ENCODE measurements around the gene RAD21L1. TPM values are rescaled to one million over a fixed set of nuclear protein-coding genes. Genes with fewer than 3 reads are reported as not detected.

The RAD21L1 gene
- total and polyA plus RNA-seq, 10 donors = not detected

- Histone ChIP-seq H3K27me3 (replicated peaks in 1 of 7) (no peaks in the 10 kb centered on the region), H3K36me3 (no peaks in the 10 kb centered on the region), H3K4me1 (no peaks in the 10 kb centered on the region), H3K4me3 (no peak overlapping the region), H3K27ac (no peak overlapping the region), H3K9me3 (no peaks in the 10 kb centered on the region)
- TF ChIP-seq CTCF (IDR thresholded peaks at IDR 0.05 in 8 of 11, conservative IDR thresholded peaks at IDR 0.05 in 3 of 11) (no peak), POLR2A (IDR thresholded peaks at IDR 0.05) (no peak), POLR2AphosphoS5 (IDR thresholded peaks at IDR 0.05) (no peak)
- intact Hi-C loops (cut with DNase I; ENCODE audit: low total_unique reads) = no loop called here
- WGBS, 5 donors = 90 to 98% (median 95%) methylated on average over 7 to 20 of the region's 20 CpGs
- peak; percentile 52 for DNase-seq
These were observed 70.3 kb downstream of the RAD21L1 start for GRCh38 chr20:1296117-1296610.

- TF ChIP-seq POLR2AphosphoS5 (IDR thresholded peaks at IDR 0.05) (no peak), CTCF (IDR thresholded peaks at IDR 0.05 in 8 of 11, conservative IDR thresholded peaks at IDR 0.05 in 3 of 11) (no peak), POLR2A (IDR thresholded peaks at IDR 0.05) (no peak)
- intact Hi-C loops (cut with DNase I; ENCODE audit: low total_unique reads) = no loop called here
- peak; percentile 57 for DNase-seq
- no peaks in the 10 kb centered on the region for H3K4me1 ChIP-seq
- H3K36me3 ChIP-seq = no peaks in the 10 kb centered on the region
- no peak overlapping the region for H3K27ac ChIP-seq
- 91 to 95% (median 92%) methylated on average over 14 of the region's 14 CpGs for WGBS, 5 donors
- H3K27me3 ChIP-seq (replicated peaks in 1 of 7) = no peaks in the 10 kb centered on the region
- no peaks in the 10 kb centered on the region for H3K9me3 ChIP-seq
- no peak overlapping the region for H3K4me3 ChIP-seq
These were observed 71.1 kb downstream of the RAD21L1 start for GRCh38 chr20:1296922-1297321.

GRCh38 chr20:1297486-1297885 is 71.6 kb downstream of the RAD21L1 start:
- Histone ChIP-seq H3K36me3 (no peaks in the 10 kb centered on the region), H3K4me3 (no peak overlapping the region), H3K27ac (no peak overlapping the region), H3K4me1 (no peaks in the 10 kb centered on the region), H3K27me3 (replicated peaks in 1 of 7) (no peaks in the 10 kb centered on the region), H3K9me3 (no peaks in the 10 kb centered on the region)
- intact Hi-C loops (cut with DNase I; ENCODE audit: low total_unique reads) = no loop called here
- 80 to 98% (median 95%) methylated on average over 2 of the region's 2 CpGs for WGBS, 5 donors
- TF ChIP-seq POLR2A (IDR thresholded peaks at IDR 0.05) (no peak), POLR2AphosphoS5 (IDR thresholded peaks at IDR 0.05) (no peak), CTCF (IDR thresholded peaks at IDR 0.05 in 8 of 11, conservative IDR thresholded peaks at IDR 0.05 in 3 of 11) (no peak)
- peak; percentile 31 for DNase-seq

- Histone ChIP-seq H3K4me1 (no peaks in the 10 kb centered on the region), H3K27ac (no peak overlapping the region), H3K36me3 (no peaks in the 10 kb centered on the region), H3K4me3 (no peak overlapping the region), H3K9me3 (no peaks in the 10 kb centered on the region), H3K27me3 (replicated peaks in 1 of 7) (no peaks in the 10 kb centered on the region)
- 78 to 94% (median 82%) methylated on average over 4 to 5 of the region's 5 CpGs for WGBS, 5 donors
- peak; percentile 11 for DNase-seq
- intact Hi-C loops (cut with DNase I; ENCODE audit: low total_unique reads) = no loop called here
- TF ChIP-seq POLR2A (IDR thresholded peaks at IDR 0.05) (no peak), CTCF (IDR thresholded peaks at IDR 0.05 in 8 of 11, conservative IDR thresholded peaks at IDR 0.05 in 3 of 11) (no peak), POLR2AphosphoS5 (IDR thresholded peaks at IDR 0.05) (no peak)
These were observed 72.3 kb downstream of the RAD21L1 start for GRCh38 chr20:1298166-1298565.

Measured in spleen (tissue), 11 donors.